ENCODE results near the gene POLR2M. TPM values are rescaled to one million over a fixed set of nuclear protein-coding genes. Genes with fewer than 3 reads are reported as not detected.
A peak's percentile ranks its signal among the peaks of the same experiment; 100 is the strongest.

The POLR2M gene
- total RNA-seq, 1 donor: 71.7 TPM

- TF ChIP-seq, protein P1, sequence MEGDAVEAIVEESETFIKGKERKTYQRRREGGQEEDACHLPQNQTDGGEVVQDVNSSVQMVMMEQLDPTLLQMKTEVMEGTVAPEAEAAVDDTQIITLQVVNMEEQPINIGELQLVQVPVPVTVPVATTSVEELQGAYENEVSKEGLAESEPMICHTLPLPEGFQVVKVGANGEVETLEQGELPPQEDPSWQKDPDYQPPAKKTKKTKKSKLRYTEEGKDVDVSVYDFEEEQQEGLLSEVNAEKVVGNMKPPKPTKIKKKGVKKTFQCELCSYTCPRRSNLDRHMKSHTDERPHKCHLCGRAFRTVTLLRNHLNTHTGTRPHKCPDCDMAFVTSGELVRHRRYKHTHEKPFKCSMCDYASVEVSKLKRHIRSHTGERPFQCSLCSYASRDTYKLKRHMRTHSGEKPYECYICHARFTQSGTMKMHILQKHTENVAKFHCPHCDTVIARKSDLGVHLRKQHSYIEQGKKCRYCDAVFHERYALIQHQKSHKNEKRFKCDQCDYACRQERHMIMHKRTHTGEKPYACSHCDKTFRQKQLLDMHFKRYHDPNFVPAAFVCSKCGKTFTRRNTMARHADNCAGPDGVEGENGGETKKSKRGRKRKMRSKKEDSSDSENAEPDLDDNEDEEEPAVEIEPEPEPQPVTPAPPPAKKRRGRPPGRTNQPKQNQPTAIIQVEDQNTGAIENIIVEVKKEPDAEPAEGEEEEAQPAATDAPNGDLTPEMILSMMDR (IDR thresholded peaks at IDR 0.05; ENCODE audit: insufficient read depth, low read depth, low read length): no peak
- H3K4me3 ChIP-seq (ENCODE audit: low read depth, low read length): no peak overlapping the region
- DNase-seq (ENCODE audit: low read depth): peak; percentile 63
Observed at GRCh38 chr15:57720867-57721266, 14.4 kb downstream of the POLR2M start.

- TF ChIP-seq, protein P1 (IDR thresholded peaks at IDR 0.05; ENCODE audit: insufficient read depth, low read depth, low read length): no peak
- no peak overlapping the region for H3K4me3 ChIP-seq (ENCODE audit: low read depth, low read length)
- DNase-seq (ENCODE audit: low read depth): peak; percentile 24
Observed at GRCh38 chr15:57726411-57726810, 19.9 kb downstream of the POLR2M start.

DNA sequence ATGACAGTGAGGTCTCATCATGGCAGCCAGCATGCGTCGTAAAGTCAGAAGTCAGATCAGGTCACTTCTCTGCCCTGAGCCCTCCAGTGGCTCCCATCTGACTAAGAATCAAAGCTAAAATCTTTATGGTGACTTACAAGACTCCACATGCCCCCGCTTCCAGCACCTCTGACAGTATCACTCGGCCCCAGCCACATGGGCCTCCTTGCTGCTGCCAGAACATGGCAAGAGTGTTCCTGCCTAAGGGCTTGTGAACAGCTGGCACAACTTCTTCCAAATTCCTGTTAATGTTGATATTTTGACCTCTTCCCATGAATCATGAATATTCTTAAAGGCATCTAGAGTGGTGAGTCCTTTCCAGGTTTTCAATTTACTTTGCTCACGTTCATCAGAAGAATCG is 20.5 kb downstream of the POLR2M start:
- H3K4me3 ChIP-seq (ENCODE audit: low read depth, low read length): no peak overlapping the region
- TF ChIP-seq, protein P1 (IDR thresholded peaks at IDR 0.05; ENCODE audit: insufficient read depth, low read depth, low read length): no peak
- DNase-seq (ENCODE audit: low read depth): no peak

GRCh38 chr15:57728436-57728835 is 21.9 kb downstream of the POLR2M start:
- DNase-seq (ENCODE audit: low read depth): peak; percentile 37
- no peak overlapping the region for H3K4me3 ChIP-seq (ENCODE audit: low read depth, low read length)
- TF ChIP-seq, protein P1 (IDR thresholded peaks at IDR 0.05; ENCODE audit: insufficient read depth, low read depth, low read length): no peak

DNA sequence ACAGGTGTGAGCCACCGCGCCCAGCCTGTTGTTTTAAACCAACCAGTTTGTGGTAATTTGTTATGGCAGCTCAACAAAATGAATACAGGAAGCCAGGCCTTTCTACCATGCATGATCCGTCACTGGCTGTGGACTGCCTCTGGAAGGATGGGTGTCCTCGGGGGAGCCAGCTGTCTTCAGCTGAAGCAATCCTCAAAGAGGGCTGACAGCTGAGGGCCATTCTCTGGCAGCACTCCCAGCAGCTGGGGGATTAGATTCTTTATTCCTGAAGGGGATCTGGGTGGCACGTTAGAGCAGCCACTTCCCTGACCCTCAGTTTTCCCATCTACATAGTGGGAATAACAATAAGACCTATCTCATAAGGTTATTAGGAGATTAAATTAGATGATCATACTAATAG is 24.4 kb downstream of the POLR2M start:
- TF ChIP-seq, protein P1 (IDR thresholded peaks at IDR 0.05; ENCODE audit: insufficient read depth, low read depth, low read length): no peak
- no peak for DNase-seq (ENCODE audit: low read depth)
- H3K4me3 ChIP-seq (ENCODE audit: low read depth, low read length): no peak overlapping the region

DNA sequence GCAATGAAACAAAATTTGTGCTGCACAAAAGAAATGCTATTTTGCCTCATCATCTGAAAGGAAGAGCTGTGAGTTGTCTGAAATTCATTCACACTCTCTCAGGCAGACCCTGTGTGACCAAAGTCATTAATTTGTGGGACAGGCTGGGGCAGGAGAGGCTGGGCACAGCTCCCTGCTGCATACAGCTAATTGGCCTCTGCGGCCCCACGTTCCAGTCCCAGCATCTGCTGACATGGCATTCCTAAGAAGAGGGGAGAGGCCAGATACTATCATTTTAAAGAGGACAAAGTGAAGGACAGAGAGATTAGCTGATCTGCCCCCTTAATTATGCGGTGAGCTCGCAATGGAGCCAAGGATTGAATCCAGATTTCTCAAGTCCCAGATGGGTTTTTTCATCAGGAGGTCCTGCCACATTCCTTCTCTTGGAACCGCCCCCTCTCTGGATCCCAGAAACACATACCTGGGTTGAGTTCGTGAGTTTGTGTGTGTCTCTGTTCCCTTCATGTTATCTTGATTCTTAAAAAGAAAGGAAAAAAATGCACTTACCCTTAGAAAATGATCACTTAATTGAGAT is 25.1 kb downstream of the POLR2M start:
- no peak overlapping the region for H3K4me3 ChIP-seq (ENCODE audit: low read depth, low read length)
- TF ChIP-seq, protein P1 (IDR thresholded peaks at IDR 0.05; ENCODE audit: insufficient read depth, low read depth, low read length): no peak
- no peak for DNase-seq (ENCODE audit: low read depth)
